ENCODE measurements around the gene LRRC1. TPM values are rescaled to one million over a fixed set of nuclear protein-coding genes. Genes with fewer than 3 reads are reported as not detected.
A peak's percentile ranks its signal among the peaks of the same experiment; 100 is the strongest.

LRRC1 gene
- total and polyA plus RNA-seq, 2 of the 13 experiments (the other 11 are each of a cell fraction or from before 2014, with no cell fraction given): 15.6 to 27.7 TPM

GRCh38 chr6:53746442-53747103 lies 48.2 kb upstream of the LRRC1 start (continued):
- TF ChIP-seq ARID5B (CRISPR knock-in tag; IDR thresholded peaks at IDR 0.05): peak; percentile 32; the same call in 1 of the 2 replicates

DNA sequence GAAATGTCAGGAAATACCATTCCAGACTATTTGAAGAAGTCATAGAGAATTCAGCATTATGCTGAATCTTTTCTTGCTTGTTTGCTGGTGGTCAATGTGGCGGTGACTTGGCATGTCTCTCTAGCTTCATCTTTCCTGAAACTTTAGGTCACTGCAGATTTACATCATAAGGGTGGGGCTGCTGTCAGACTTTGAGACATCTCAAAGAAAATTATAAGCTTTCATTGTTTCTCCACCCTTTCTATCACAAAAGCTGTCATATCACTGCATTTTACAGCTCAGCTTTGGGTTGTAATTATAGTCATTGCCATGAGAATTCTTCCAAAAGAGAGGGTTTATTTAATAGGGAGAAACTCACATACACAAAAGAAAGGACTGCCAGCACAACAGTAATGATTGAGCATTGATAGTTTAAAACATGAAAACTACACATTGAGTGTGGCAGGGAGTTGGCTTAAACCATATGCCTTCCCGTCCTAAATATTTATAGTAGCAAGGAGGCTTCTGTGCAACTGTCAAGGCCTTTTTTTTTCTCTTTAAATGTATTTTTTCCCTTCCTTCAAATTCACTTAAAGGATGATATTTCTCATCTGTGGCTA lies 44.7 kb upstream of the LRRC1 start:
- no peaks in the 10 kb centered on the region for H3K79me2 ChIP-seq (ENCODE audit: insufficient read depth, low read length)
- ChIA-PET POLR2A (no interaction called here), CTCF (ENCODE audit: low intra/inter-chr PET ratio, low total read pairs) (no interaction called here)
- BruUV-seq (replicated peaks): no TSS peak
- DNase-seq (ENCODE audit: low spot score) (no peak), ATAC-seq (no peak), FAIRE-seq (no peak)
- no peak overlapping the region for H2AFZ ChIP-seq (ENCODE audit: low read length)
- WGBS (ENCODE audit: low lambda C conversion rate): 84% methylated on average over 2 of the region's 2 CpGs
- intact Hi-C loops (cut with micrococcal nuclease; ENCODE audit: unreplicated experiment) (no loop called here), in situ Hi-C loops (cut with HindIII; ENCODE audit: extremely low pct_ligation_motif_present, low pct_unique_long_range_greater_than_20kb) (no loop called here)
- no peaks in the 10 kb centered on the region for H3K9me3 ChIP-seq (ENCODE audit: low read length)
- no peaks in the 10 kb centered on the region for H4K20me1 ChIP-seq (ENCODE audit: insufficient read depth, low read length)
- H3K27me3 ChIP-seq (ENCODE audit: control insufficient read depth in 1 of 2, insufficient read depth in 2 of 2, low read length in 2 of 2): no peaks in the 10 kb centered on the region
- H3K9ac ChIP-seq (ENCODE audit: insufficient read depth, low read depth, low read length): no peak overlapping the region
- no peak overlapping the region for H3K4me2 ChIP-seq (ENCODE audit: low read depth, low read length)
- no peak overlapping the region for H3K4me3 ChIP-seq (replicated peaks in 1 of 3; ENCODE audit: insufficient read depth in 1 of 3, low read depth in 2 of 3, low read length in 3 of 3)
- H3K4me1 ChIP-seq (ENCODE audit: insufficient read depth, low read length): peaks cover 12% of the 10 kb centered on the region
- no peak overlapping the region for H3K27ac ChIP-seq (ENCODE audit: extremely low read length, insufficient read depth, low read length)
- no peaks in the 10 kb centered on the region for H3K36me3 ChIP-seq (replicated peaks in 1 of 2; ENCODE audit: control insufficient read depth in 1 of 2, insufficient read depth in 2 of 2, low read length in 2 of 2)
- no peak for TF ChIP-seq ZNF3 (CRISPR knock-in tag; IDR thresholded peaks at IDR 0.05)
- no peak for TF ChIP-seq RELA (CRISPR knock-in tag; IDR thresholded peaks at IDR 0.05)
- TF ChIP-seq MXD3 (CRISPR knock-in tag; IDR thresholded peaks at IDR 0.05): no peak
- no peak for TF ChIP-seq ZNF432 (CRISPR knock-in tag; IDR thresholded peaks at IDR 0.05; ENCODE audit: borderline replicate concordance)
- TF ChIP-seq, protein P1, sequence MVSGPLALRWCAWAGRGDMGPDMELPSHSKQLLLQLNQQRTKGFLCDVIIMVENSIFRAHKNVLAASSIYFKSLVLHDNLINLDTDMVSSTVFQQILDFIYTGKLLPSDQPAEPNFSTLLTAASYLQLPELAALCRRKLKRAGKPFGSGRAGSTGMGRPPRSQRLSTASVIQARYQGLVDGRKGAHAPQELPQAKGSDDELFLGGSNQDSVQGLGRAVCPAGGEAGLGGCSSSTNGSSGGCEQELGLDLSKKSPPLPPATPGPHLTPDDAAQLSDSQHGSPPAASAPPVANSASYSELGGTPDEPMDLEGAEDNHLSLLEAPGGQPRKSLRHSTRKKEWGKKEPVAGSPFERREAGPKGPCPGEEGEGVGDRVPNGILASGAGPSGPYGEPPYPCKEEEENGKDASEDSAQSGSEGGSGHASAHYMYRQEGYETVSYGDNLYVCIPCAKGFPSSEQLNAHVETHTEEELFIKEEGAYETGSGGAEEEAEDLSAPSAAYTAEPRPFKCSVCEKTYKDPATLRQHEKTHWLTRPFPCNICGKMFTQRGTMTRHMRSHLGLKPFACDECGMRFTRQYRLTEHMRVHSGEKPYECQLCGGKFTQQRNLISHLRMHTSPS (CRISPR knock-in tag; IDR thresholded peaks at IDR 0.05; ENCODE audit: low read depth): no peak
- no peak for TF ChIP-seq SOX6 (IDR thresholded peaks at IDR 0.05)
- TF ChIP-seq SOX6 (CRISPR knock-in tag; IDR thresholded peaks at IDR 0.05): no peak
- TF ChIP-seq NAIF1 (CRISPR knock-in tag; IDR thresholded peaks at IDR 0.05; ENCODE audit: borderline replicate concordance): no peak
- TF ChIP-seq, protein P2, sequence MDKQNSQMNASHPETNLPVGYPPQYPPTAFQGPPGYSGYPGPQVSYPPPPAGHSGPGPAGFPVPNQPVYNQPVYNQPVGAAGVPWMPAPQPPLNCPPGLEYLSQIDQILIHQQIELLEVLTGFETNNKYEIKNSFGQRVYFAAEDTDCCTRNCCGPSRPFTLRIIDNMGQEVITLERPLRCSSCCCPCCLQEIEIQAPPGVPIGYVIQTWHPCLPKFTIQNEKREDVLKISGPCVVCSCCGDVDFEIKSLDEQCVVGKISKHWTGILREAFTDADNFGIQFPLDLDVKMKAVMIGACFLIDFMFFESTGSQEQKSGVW (CRISPR knock-in tag; IDR thresholded peaks at IDR 0.05; ENCODE audit: borderline replicate concordance): no peak
- TF ChIP-seq TCF12 (IDR thresholded peaks at IDR 0.05): no peak
- no peak for TF ChIP-seq TCF12 (CRISPR knock-in tag; IDR thresholded peaks at IDR 0.05)
- TF ChIP-seq ZNF562 (CRISPR knock-in tag; IDR thresholded peaks at IDR 0.05; ENCODE audit: borderline replicate concordance): no peak
- TF ChIP-seq TGIF2 (CRISPR knock-in tag; IDR thresholded peaks at IDR 0.05): no peak
- TF ChIP-seq SALL2 (CRISPR knock-in tag; IDR thresholded peaks at IDR 0.05): no peak
- TF ChIP-seq ZNF468 (CRISPR knock-in tag; IDR thresholded peaks at IDR 0.05): no peak
- no peak for TF ChIP-seq CC2D1A (CRISPR knock-in tag; IDR thresholded peaks at IDR 0.05)

All from HepG2 (cell line).